Measurements from ENCODE around the gene STAT2. TPM values are rescaled to one million over a fixed set of nuclear protein-coding genes. Genes with fewer than 3 reads are reported as not detected.

STAT2 gene
- total and polyA plus RNA-seq, 2 of the 13 experiments (the other 11 are each of a cell fraction or from before 2014, with no cell fraction given) = 43.5 to 84.6 TPM

- ATAC-seq = peak; percentile 44
- intact Hi-C loops (cut with micrococcal nuclease; ENCODE audit: unreplicated experiment) (no loop called here), in situ Hi-C loops (cut with HindIII; ENCODE audit: extremely low pct_ligation_motif_present, low pct_unique_long_range_greater_than_20kb) (no loop called here)
- no peak for DNase-seq (ENCODE audit: low spot score)
- Histone ChIP-seq H4K20me1 (ENCODE audit: insufficient read depth, low read length) (no peaks in the 10 kb centered on the region), H3K4me1 (ENCODE audit: insufficient read depth, low read length) (peaks cover 5% of the 10 kb centered on the region), H2AFZ (ENCODE audit: low read length) (no peak overlapping the region), H3K4me3 (replicated peaks in 1 of 3; ENCODE audit: insufficient read depth in 1 of 3, low read depth in 2 of 3, low read length in 3 of 3) (no peak overlapping the region), H3K9ac (ENCODE audit: insufficient read depth, low read depth, low read length) (no peak overlapping the region), H3K27me3 (ENCODE audit: control insufficient read depth in 1 of 2, insufficient read depth in 2 of 2, low read length in 2 of 2) (no peaks in the 10 kb centered on the region), H3K79me2 (ENCODE audit: insufficient read depth, low read length) (no peaks in the 10 kb centered on the region), H3K36me3 (replicated peaks in 1 of 2; ENCODE audit: control insufficient read depth in 1 of 2, insufficient read depth in 2 of 2, low read length in 2 of 2) (peaks cover 27 to 61% of the 10 kb centered on the region in 2 experiments), H3K27ac (ENCODE audit: extremely low read length, insufficient read depth, low read length) (no peak overlapping the region), H3K9me3 (ENCODE audit: low read length) (no peaks in the 10 kb centered on the region), H3K4me2 (ENCODE audit: low read depth, low read length) (no peak overlapping the region)
- WGBS (ENCODE audit: low lambda C conversion rate) = no CpG with 5 or more reads among the region's 7 CpGs
- ChIA-PET POLR2A (interaction anchor here (1.8 to 9.0 kb wide), 2 partner anchors 12 to 13 kb away, joined by 4 to 47 read pairs; partner anchors contain the start of genes PAN2 and STAT2), CTCF (ENCODE audit: low intra/inter-chr PET ratio, low total read pairs) (no interaction called here)
- no peak for FAIRE-seq
- BruUV-seq (replicated peaks) = no TSS peak
- TF ChIP-seq STAG1 (CRISPR knock-in tag; IDR thresholded peaks at IDR 0.05) = peak; percentile 36
- no peak for TF ChIP-seq HIVEP1 (CRISPR knock-in tag; IDR thresholded peaks at IDR 0.05)
- peak; percentile 33; the same call in 1 of the 2 replicates for TF ChIP-seq ZBTB33 (CRISPR knock-in tag; IDR thresholded peaks at IDR 0.05)
- TF ChIP-seq, protein P1, sequence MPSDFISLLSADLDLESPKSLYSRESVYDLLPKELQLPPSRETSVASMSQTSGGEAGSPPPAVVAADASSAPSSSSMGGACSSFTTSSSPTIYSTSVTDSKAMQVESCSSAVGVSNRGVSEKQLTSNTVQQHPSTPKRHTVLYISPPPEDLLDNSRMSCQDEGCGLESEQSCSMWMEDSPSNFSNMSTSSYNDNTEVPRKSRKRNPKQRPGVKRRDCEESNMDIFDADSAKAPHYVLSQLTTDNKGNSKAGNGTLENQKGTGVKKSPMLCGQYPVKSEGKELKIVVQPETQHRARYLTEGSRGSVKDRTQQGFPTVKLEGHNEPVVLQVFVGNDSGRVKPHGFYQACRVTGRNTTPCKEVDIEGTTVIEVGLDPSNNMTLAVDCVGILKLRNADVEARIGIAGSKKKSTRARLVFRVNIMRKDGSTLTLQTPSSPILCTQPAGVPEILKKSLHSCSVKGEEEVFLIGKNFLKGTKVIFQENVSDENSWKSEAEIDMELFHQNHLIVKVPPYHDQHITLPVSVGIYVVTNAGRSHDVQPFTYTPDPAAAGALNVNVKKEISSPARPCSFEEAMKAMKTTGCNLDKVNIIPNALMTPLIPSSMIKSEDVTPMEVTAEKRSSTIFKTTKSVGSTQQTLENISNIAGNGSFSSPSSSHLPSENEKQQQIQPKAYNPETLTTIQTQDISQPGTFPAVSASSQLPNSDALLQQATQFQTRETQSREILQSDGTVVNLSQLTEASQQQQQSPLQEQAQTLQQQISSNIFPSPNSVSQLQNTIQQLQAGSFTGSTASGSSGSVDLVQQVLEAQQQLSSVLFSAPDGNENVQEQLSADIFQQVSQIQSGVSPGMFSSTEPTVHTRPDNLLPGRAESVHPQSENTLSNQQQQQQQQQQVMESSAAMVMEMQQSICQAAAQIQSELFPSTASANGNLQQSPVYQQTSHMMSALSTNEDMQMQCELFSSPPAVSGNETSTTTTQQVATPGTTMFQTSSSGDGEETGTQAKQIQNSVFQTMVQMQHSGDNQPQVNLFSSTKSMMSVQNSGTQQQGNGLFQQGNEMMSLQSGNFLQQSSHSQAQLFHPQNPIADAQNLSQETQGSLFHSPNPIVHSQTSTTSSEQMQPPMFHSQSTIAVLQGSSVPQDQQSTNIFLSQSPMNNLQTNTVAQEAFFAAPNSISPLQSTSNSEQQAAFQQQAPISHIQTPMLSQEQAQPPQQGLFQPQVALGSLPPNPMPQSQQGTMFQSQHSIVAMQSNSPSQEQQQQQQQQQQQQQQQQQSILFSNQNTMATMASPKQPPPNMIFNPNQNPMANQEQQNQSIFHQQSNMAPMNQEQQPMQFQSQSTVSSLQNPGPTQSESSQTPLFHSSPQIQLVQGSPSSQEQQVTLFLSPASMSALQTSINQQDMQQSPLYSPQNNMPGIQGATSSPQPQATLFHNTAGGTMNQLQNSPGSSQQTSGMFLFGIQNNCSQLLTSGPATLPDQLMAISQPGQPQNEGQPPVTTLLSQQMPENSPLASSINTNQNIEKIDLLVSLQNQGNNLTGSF (CRISPR knock-in tag; IDR thresholded peaks at IDR 0.05) = no peak
- TF ChIP-seq EHMT2 (IDR thresholded peaks at IDR 0.05; ENCODE audit: borderline replicate concordance, low read depth, low read length) = no peak
- TF ChIP-seq, protein P2, sequence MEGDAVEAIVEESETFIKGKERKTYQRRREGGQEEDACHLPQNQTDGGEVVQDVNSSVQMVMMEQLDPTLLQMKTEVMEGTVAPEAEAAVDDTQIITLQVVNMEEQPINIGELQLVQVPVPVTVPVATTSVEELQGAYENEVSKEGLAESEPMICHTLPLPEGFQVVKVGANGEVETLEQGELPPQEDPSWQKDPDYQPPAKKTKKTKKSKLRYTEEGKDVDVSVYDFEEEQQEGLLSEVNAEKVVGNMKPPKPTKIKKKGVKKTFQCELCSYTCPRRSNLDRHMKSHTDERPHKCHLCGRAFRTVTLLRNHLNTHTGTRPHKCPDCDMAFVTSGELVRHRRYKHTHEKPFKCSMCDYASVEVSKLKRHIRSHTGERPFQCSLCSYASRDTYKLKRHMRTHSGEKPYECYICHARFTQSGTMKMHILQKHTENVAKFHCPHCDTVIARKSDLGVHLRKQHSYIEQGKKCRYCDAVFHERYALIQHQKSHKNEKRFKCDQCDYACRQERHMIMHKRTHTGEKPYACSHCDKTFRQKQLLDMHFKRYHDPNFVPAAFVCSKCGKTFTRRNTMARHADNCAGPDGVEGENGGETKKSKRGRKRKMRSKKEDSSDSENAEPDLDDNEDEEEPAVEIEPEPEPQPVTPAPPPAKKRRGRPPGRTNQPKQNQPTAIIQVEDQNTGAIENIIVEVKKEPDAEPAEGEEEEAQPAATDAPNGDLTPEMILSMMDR (CRISPR knock-in tag; IDR thresholded peaks at IDR 0.05) = peak; percentile 49
- TF ChIP-seq, protein P3, sequence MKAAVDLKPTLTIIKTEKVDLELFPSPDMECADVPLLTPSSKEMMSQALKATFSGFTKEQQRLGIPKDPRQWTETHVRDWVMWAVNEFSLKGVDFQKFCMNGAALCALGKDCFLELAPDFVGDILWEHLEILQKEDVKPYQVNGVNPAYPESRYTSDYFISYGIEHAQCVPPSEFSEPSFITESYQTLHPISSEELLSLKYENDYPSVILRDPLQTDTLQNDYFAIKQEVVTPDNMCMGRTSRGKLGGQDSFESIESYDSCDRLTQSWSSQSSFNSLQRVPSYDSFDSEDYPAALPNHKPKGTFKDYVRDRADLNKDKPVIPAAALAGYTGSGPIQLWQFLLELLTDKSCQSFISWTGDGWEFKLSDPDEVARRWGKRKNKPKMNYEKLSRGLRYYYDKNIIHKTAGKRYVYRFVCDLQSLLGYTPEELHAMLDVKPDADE (CRISPR knock-in tag; IDR thresholded peaks at IDR 0.05) = no peak
- TF ChIP-seq ZNF263 (CRISPR knock-in tag; IDR thresholded peaks at IDR 0.05) = 0 out of 2 replicates have a peak, but pooled peaks have one; percentile 30
- TF ChIP-seq, protein P4, sequence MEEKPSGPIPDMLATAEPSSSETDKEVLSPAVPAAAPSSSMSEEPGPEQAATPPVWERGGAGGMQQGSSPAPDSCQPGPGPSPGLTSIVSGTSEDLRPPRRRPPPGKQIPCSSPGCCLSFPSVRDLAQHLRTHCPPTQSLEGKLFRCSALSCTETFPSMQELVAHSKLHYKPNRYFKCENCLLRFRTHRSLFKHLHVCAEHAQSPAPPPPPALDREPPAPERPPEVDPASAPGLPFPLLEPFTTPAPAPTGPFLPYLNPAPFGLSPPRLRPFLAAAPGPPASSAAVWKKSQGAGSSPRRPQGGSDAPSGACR (CRISPR knock-in tag; IDR thresholded peaks at IDR 0.05) = no peak
Observed at GRCh38 chr12:56346675-56347074, 13.2 kb downstream of the STAT2 start.
